K562 (cell line): ENCODE measurements around the gene ARFRP1. TPM values are rescaled to one million over a fixed set of nuclear protein-coding genes. Genes with fewer than 3 reads are reported as not detected.

Source experiments
- ATAC-seq: fragments of 200-7000 bp; cut with Tn5 transposase; 3 replicates; pipeline ENCODE4 v1.9.1; 2020; ENCODE audit warnings: moderate library complexity
- BruUV-seq: library from RNA; stranded (reverse); fragments of 400-500 nt; replicated peaks from 2 replicates; lab custom pipeline; 2021; lab: Mats Ljungman, UMichigan
- CTCF ChIA-PET: fragments of 300-600 bp; formaldehyde crosslinking; extraction: SDS; loops from one replicate; lab custom pipeline; 2021; ENCODE audit warnings: low intra/inter-chr PET ratio; lab: Yijun Ruan, JAX
- POLR2A ChIA-PET: fragments of 300-600, 350-650 bp; sonication (Branson Sonifier 250); formaldehyde crosslinking; extraction: SDS; loops from one replicate; lab custom pipeline; 2021; ENCODE audit warnings: antibody characterized with exemption, inconsistent platforms; lab: Yijun Ruan, JAX
- DNase-seq, 4 experiments: peaks; one replicate each; pipeline versions ENCODE4 v3.0.0 to v3.0.0-alpha.2; 2011 to 2018; ENCODE audit warnings: low spot score in 3 of 4, mixed read lengths in 3 of 4; ENCODE audit errors: extremely low read depth in 1 of 4
- FAIRE-seq: peaks from 2 replicates; lab custom pipeline; 2011; peaks lifted over from hg19 to GRCh38; lab: Jason Lieb, UNC
- H2AFZ ChIP-seq: 2 replicates; pipeline ENCODE4 v1.6.0; 2011; ENCODE audit warnings: low read depth, low read length, control low read depth, inconsistent platforms
- H3K27ac ChIP-seq: fragments of 200-600 bp; 3 replicates; pipeline ENCODE4 v1.8.0; 2011; ENCODE audit warnings: low read depth, mild to moderate bottlenecking, control low read depth, inconsistent platforms, low read length, moderate library complexity, mixed read lengths; ENCODE audit errors: extremely low read depth
- H3K27me3 ChIP-seq, 2 experiments: fragments of 300-600 bp in 1 of 2; 2 replicates in 1 of 2; 3 replicates in 1 of 2; pipeline versions ENCODE4 v1.6.0 to v1.8.0; 2011; ENCODE audit warnings: inconsistent platforms in 2 of 2, low read length in 2 of 2, mild to moderate bottlenecking in 1 of 2, mixed read lengths in 1 of 2, moderate library complexity in 1 of 2; ENCODE audit not compliant: control insufficient read depth in 2 of 2, insufficient read depth in 2 of 2
- H3K36me3 ChIP-seq: fragments of 300-600 bp; 3 replicates; pipeline ENCODE4 v1.8.0; 2011; ENCODE audit warnings: mild to moderate bottlenecking, low read length, inconsistent platforms; ENCODE audit not compliant: control insufficient read depth, insufficient read depth
- H3K4me1 ChIP-seq, 2 experiments: fragments of 200-600 bp in 1 of 2; replicated peaks in 1 of 2; 2 replicates in 1 of 2; 3 replicates in 1 of 2; pipeline versions ENCODE4 v1.5.1 to v1.8.0; 2011; ENCODE audit warnings: inconsistent platforms in 2 of 2, low read length in 2 of 2, mild to moderate bottlenecking in 1 of 2, mixed read lengths in 1 of 2, moderate library complexity in 1 of 2; ENCODE audit not compliant: control insufficient read depth in 2 of 2, insufficient read depth in 2 of 2
- H3K4me2 ChIP-seq: 2 replicates; pipeline ENCODE4 v1.6.1; 2011; ENCODE audit warnings: low read length, control low read depth, inconsistent platforms, mixed read lengths; ENCODE audit not compliant: insufficient read depth
- H3K4me3 ChIP-seq: fragments of 200-600 bp; sonication (generic), shearing (Covaris generic); 2 replicates; pipeline ENCODE4 v1.5.1; 2016; ENCODE audit warnings: control low read depth, inconsistent platforms
- H3K79me2 ChIP-seq: fragments of 200-600 bp; 3 replicates; pipeline ENCODE4 v1.8.0; 2011; ENCODE audit warnings: low read length, inconsistent platforms; ENCODE audit not compliant: control insufficient read depth, insufficient read depth
- H3K9ac ChIP-seq, 2 experiments: 2 replicates each; pipeline versions ENCODE4 v1.6.0 to v1.6.1; 2011; ENCODE audit warnings: low read depth in 2 of 2, low read length in 2 of 2, control low read depth in 1 of 2, inconsistent platforms in 1 of 2, mild to moderate bottlenecking in 1 of 2, mixed read lengths in 1 of 2; ENCODE audit not compliant: insufficient read depth in 1 of 2
- H3K9me1 ChIP-seq: one replicate; pipeline ENCODE4 v1.6.0; 2011; ENCODE audit warnings: inconsistent platforms, mild to moderate bottlenecking, low read length, moderate library complexity; ENCODE audit not compliant: control insufficient read depth, insufficient read depth
- H3K9me3 ChIP-seq: replicated peaks from 2 replicates; pipeline ENCODE4 v1.5.1; 2011; ENCODE audit warnings: low read depth, low read length, inconsistent platforms; ENCODE audit not compliant: control insufficient read depth, insufficient read depth
- H4K20me1 ChIP-seq: replicated peaks from 2 replicates; pipeline ENCODE4 v1.6.1; 2011; ENCODE audit warnings: low read length, inconsistent platforms, mixed read lengths; ENCODE audit not compliant: control insufficient read depth, insufficient read depth
- CREM ChIP-seq: IDR thresholded peaks from 2 replicates; pipeline ENCODE4 v1.6.1; 2014; ENCODE audit warnings: antibody characterized with exemption, low read depth
- ETV6 ChIP-seq, 3 experiments: fragments of 150-350 bp in 1 of 3; sonication (generic) in 1 of 3; formaldehyde crosslinking in 1 of 3; IDR thresholded peaks; 2 replicates each; pipeline versions ENCODE4 v1.6.1 to v1.8.0; 2014 to 2022; ENCODE audit warnings: borderline replicate concordance in 2 of 3, low read depth in 2 of 3, antibody characterized with exemption in 1 of 3, low read length in 1 of 3, mild to moderate bottlenecking in 1 of 3, missing genetic modification reagents in 1 of 3
- GABPB2 ChIP-seq: fragments of 250-450 bp; sonication (Bioruptor Pico); conservative IDR thresholded peaks from 2 replicates; pipeline ENCODE4 v1.5.1; 2021; ENCODE audit warnings: mild to moderate bottlenecking
- HNRNPK ChIP-seq: fragments of 200-400 bp; formaldehyde crosslinking; IDR thresholded peaks from one replicate; pipeline ENCODE4 v1.6.1; 2018; ENCODE audit warnings: mild to moderate bottlenecking, low read depth, low read length; ENCODE audit not compliant: poor library complexity, severe bottlenecking
- POLR2G ChIP-seq: fragments of 200-400 bp; formaldehyde crosslinking; IDR thresholded peaks from 2 replicates; pipeline ENCODE4 v1.6.1; 2017; ENCODE audit warnings: low read depth, mild to moderate bottlenecking, antibody characterized with exemption, low read length, moderate library complexity
- POU5F1 ChIP-seq: fragments of 150-350 bp; IDR thresholded peaks from 2 replicates; pipeline ENCODE4 v1.6.1; 2014; ENCODE audit warnings: borderline replicate concordance, low read length, low read depth, mild to moderate bottlenecking; ENCODE audit not compliant: partially characterized antibody
- RBM22 ChIP-seq: fragments of 200-400 bp; formaldehyde crosslinking; IDR thresholded peaks from 2 replicates; pipeline ENCODE4 v1.6.1; 2018; ENCODE audit warnings: low read length, low read depth; ENCODE audit not compliant: poor library complexity, severe bottlenecking
- RFX7 ChIP-seq: fragments of 250-450 bp; sonication (Bioruptor Pico); IDR thresholded peaks from 2 replicates; pipeline ENCODE4 v1.5.1; 2021; ENCODE audit warnings: mild to moderate bottlenecking
- SMAD3 ChIP-seq: fragments of 450-650 bp; formaldehyde crosslinking; conservative IDR thresholded peaks from 2 replicates; pipeline ENCODE4 v1.4.0; 2020; ENCODE audit warnings: mild to moderate bottlenecking
- U2AF2 ChIP-seq: fragments of 200-400 bp; formaldehyde crosslinking; optimal IDR thresholded peaks from 2 replicates; pipeline ENCODE3; 2017; ENCODE audit warnings: low read depth, mild to moderate bottlenecking, low read length
- ZNF561 ChIP-seq: fragments of 450-650 bp; formaldehyde crosslinking; conservative IDR thresholded peaks from 2 replicates; pipeline ENCODE4 v1.4.0; 2020; ENCODE audit warnings: mild to moderate bottlenecking, moderate library complexity
- ZNF695 ChIP-seq: fragments of 450-650 bp; formaldehyde crosslinking; IDR thresholded peaks from 2 replicates; pipeline ENCODE4 v1.4.0; 2020; ENCODE audit warnings: mild to moderate bottlenecking, moderate library complexity
- WGBS: fragments of 100-300 bp; shearing (Covaris generic); methylation state at CpG from one replicate; pipeline ENCODE4 v1.1.6; 2016; ENCODE audit warnings: low coverage, mixed read lengths; ENCODE audit not compliant: insufficient coverage; ENCODE audit errors: missing lambda C conversion rate; 5-methylcytosine and 5-hydroxymethylcytosine counted together
- in situ Hi-C: fragments of 300-500 bp; cut with MboI; formaldehyde crosslinking; loops from 4 replicates; pipeline ENCODE4 v1.15.0; 2018; ENCODE audit warnings: inconsistent platforms, mixed read lengths
- intact Hi-C: fragments of 100-400 bp; cut with micrococcal nuclease; formaldehyde crosslinking; loops from 2 replicates; pipeline ENCODE4 v1.14.2; 2022
- polyA plus RNA-seq, 8 experiments: library from polyadenylated mRNA; depleted of rRNA in 4 of 8; stranded (reverse) in 5 of 8; unstranded in 3 of 8; fragments of >200 nt; fragmentation: Nextera tagmentation in 2 of 8; fragmentation: Illumina TruSeq in 1 of 8; extraction: Ambion mirVana in 2 of 8; extraction: Trizol in 1 of 8; gene quantifications; 2 replicates each; pipeline versions ENCODE4 v1.2.1 to v1.2.3, GENCODE V29; 2011 to 2014; ENCODE audit warnings: inconsistent platforms in 1 of 8, missing spikeins in 1 of 8
- total RNA-seq, 7 experiments: library from RNA; depleted of rRNA in 6 of 7; stranded (reverse); fragments of >200 nt in 6 of 7; fragmentation: Illumina TruSeq in 2 of 7; extraction: Trizol in 2 of 7; gene quantifications; 2 replicates each; pipeline versions ENCODE4 v1.2.1 to v1.2.3, GENCODE V29; 2011 to 2021; ENCODE audit warnings: low replicate concordance in 1 of 7
- TF ChIP-seq, protein P1 (sequence below), 2 experiments: fragments of 250-450 bp in 1 of 2; fragments of 450-650 bp in 1 of 2; sonication (Bioruptor Pico) in 1 of 2; IDR thresholded peaks; 2 replicates each; pipeline versions ENCODE4 v1.6.1 to v1.8.0; 2016 to 2021; ENCODE audit warnings: mild to moderate bottlenecking in 2 of 2, moderate library complexity in 2 of 2, missing compliant biosample characterization in 1 of 2, missing genetic modification characterization in 1 of 2
- TF ChIP-seq, protein P2 (sequence below): fragments of 250-450 bp; sonication (Bioruptor Pico); IDR thresholded peaks from 2 replicates; pipeline ENCODE4 v1.5.0; 2021; ENCODE audit warnings: mild to moderate bottlenecking, borderline replicate concordance

Gene ARFRP1
- total and polyA plus RNA-seq, 9 of the 15 experiments (the other 6 are each of a cell fraction or from before 2014, with no cell fraction given): 2.2 to 78.9 (median 37.3) TPM

DNA sequence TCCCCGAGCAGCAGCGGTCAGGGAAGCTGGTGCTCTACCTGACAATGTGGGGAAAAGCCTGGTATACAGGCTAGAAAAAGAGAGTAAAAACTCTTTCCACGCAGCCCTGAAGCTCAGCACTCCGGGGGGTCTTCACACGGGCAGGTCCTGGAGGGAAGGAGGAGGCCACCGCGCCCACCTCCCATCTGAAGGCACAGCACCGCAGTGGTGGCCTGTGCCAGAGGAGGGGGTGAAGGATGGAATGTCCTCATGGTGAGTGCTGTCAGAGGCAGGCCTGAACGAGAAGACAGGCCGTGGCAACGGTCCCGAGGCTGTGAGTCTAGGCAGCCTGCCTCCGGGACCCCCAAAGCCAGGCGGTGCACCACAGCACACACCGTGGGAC is 37.6 kb upstream of the ARFRP1 start:
- POLR2A ChIA-PET: interaction anchor here (1.4 kb wide), 1 partner anchor 41 kb away, joined by 5 read pairs; no protein-coding TSS in a partner anchor
- Histone ChIP-seq H2AFZ (no peak overlapping the region), H3K27ac (no peak overlapping the region), H3K9ac (peak overlapping the region in 1 of 2 experiments; percentile 53; a peak in 1 of 4 replicates), H4K20me1 (no peaks in the 10 kb centered on the region; the same call in 1 of the 2 replicates), H3K4me3 (no peak overlapping the region), H3K9me1 (no peaks in the 10 kb centered on the region), H3K9me3 (no peaks in the 10 kb centered on the region), H3K4me1 (peaks cover 8 to 73% of the 10 kb centered on the region in 2 experiments), H3K36me3 (peaks cover 31% of the 10 kb centered on the region; the same call in 1 of the 3 replicates), H3K27me3 (no peaks in the 10 kb centered on the region), H3K79me2 (peaks cover 13% of the 10 kb centered on the region; the same call in 2 of the 3 replicates), H3K4me2 (no peak overlapping the region)
- ATAC-seq (no peak), FAIRE-seq (no peak), DNase-seq (peak in 1 of 4 experiments; percentile 13)
- TF ChIP-seq, protein P1, sequence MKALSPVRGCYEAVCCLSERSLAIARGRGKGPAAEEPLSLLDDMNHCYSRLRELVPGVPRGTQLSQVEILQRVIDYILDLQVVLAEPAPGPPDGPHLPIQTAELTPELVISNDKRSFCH (CRISPR knock-in tag; IDR thresholded peaks at IDR 0.05): no peak
- TF ChIP-seq, protein P1 (tag; IDR thresholded peaks at IDR 0.05): no peak
- TF ChIP-seq ZNF561 (CRISPR knock-in tag) (no peak), U2AF2 (no peak), POLR2G (peak; percentile 30; the same call in 1 of the 2 replicates), POU5F1 (no peak), RBM22 (peak; percentile 36), HNRNPK (no peak), GABPB2 (CRISPR knock-in tag) (no peak), RFX7 (CRISPR knock-in tag) (no peak), SMAD3 (CRISPR knock-in tag) (no peak), CREM (no peak), ZNF695 (CRISPR knock-in tag) (no peak), ETV6 (IDR thresholded peaks at IDR 0.05; ENCODE audit: borderline replicate concordance in 1 of 2, low read depth in 2 of 2, low read length in 1 of 2) (no peak), ETV6 (CRISPR knock-in tag; IDR thresholded peaks at IDR 0.05; ENCODE audit: borderline replicate concordance) (no peak)
- TF ChIP-seq, protein P2, sequence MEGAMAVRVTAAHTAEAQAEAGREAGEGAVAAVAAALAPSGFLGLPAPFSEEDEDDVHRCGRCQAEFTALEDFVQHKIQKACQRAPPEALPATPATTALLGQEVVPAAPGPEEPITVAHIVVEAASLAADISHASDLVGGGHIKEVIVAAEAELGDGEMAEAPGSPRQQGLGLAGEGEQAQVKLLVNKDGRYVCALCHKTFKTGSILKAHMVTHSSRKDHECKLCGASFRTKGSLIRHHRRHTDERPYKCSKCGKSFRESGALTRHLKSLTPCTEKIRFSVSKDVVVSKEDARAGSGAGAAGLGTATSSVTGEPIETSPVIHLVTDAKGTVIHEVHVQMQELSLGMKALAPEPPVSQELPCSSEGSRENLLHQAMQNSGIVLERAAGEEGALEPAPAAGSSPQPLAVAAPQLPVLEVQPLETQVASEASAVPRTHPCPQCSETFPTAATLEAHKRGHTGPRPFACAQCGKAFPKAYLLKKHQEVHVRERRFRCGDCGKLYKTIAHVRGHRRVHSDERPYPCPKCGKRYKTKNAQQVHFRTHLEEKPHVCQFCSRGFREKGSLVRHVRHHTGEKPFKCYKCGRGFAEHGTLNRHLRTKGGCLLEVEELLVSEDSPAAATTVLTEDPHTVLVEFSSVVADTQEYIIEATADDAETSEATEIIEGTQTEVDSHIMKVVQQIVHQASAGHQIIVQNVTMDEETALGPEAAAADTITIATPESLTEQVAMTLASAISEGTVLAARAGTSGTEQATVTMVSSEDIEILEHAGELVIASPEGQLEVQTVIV (CRISPR knock-in tag): no peak
- WGBS: 77% methylated on average over 8 of the region's 15 CpGs
- in situ Hi-C loops (no loop called here), intact Hi-C loops (no loop called here)
- CTCF ChIA-PET: no interaction called here
- no TSS peak for BruUV-seq
